Subcutaneous adipose tissue (tissue), 4 donors: ENCODE data around the gene CADPS. TPM values are rescaled to one million over a fixed set of nuclear protein-coding genes. Genes with fewer than 3 reads are reported as not detected.

ENCODE experiments used
- total RNA-seq, 4 donors: library from RNA; depleted of rRNA; stranded (reverse); fragments of >200 nt; gene quantifications; one replicate each; pipeline ENCODE4 v1.1.0, GENCODE V29; 2016
- TF ChIP-seq, protein P1 (sequence below): fragments of 450-650 bp; IDR thresholded peaks from one replicate; pipeline ENCODE4 v1.5.1; 2016; ENCODE audit warnings: low read depth, mild to moderate bottlenecking, control low read depth, antibody characterized with exemption, moderate library complexity

Gene CADPS
- total RNA-seq, 4 donors from 2014 or later = 1.9 to 25.1 TPM; not detected in 2

DNA sequence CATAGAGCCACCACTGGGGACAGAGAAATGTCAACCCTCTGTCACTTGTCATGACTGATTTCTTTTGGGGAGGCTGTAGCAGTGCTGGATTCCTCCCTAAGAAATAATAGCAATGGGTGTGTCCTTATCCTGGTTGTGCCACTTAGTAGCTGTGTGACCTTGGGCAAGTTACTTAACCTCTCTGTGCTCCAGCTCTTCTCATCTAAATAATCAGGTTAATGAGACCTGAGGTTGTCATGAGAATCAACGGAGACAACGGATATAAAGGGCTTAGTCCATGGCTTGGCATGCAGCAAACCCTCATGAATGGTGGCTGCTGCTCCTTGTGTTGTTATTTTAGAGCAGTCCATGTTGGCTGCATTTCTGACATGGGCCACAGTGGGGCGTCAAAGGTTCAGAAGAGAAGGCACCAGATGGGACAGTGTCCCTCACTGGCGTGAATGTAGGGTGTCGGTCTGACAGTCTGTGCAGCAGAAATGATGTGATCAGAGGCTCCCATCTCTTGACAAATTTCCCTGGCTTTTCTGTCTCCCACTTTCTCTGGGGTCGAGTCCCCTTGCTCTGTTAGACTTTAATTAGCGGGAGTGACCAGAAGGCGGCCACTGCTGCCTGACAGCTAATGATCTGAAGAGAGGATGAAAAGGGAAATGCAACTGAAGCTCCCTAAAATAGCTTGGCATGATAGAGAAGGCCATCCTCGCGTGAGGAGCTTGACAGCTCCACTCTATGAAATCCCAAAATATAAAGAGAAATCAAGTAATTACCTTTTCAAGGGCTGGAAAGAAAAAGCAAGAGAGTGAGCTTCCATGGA is 209.4 kb downstream of the CADPS start:
- TF ChIP-seq, protein P1, sequence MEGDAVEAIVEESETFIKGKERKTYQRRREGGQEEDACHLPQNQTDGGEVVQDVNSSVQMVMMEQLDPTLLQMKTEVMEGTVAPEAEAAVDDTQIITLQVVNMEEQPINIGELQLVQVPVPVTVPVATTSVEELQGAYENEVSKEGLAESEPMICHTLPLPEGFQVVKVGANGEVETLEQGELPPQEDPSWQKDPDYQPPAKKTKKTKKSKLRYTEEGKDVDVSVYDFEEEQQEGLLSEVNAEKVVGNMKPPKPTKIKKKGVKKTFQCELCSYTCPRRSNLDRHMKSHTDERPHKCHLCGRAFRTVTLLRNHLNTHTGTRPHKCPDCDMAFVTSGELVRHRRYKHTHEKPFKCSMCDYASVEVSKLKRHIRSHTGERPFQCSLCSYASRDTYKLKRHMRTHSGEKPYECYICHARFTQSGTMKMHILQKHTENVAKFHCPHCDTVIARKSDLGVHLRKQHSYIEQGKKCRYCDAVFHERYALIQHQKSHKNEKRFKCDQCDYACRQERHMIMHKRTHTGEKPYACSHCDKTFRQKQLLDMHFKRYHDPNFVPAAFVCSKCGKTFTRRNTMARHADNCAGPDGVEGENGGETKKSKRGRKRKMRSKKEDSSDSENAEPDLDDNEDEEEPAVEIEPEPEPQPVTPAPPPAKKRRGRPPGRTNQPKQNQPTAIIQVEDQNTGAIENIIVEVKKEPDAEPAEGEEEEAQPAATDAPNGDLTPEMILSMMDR = no peak

DNA sequence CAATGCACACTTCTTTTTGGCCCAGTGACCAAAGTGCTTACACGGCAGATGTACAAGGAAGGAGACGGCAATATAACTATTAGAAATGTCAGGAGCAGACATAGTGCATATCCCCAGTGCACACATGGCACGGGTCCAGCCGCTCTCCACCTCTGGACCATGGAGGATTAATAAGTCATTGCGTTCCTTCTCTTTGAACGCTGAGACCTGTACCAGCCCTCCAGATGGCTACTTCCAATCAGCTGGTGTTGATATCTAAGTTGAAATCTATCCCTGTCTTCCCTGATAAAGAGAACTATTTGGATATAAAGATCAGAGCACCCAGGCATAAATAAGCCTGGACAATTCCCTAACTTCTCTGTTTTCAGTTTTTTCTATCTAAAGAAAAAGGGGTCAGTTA is 212.5 kb downstream of the CADPS start:
- TF ChIP-seq, protein P1 = no peak

GRCh38 chr3:62659660-62660059 is 215.6 kb downstream of the CADPS start:
- TF ChIP-seq, protein P1 = no peak

GRCh38 chr3:62655691-62656063 is 219.5 kb downstream of the CADPS start:
- TF ChIP-seq, protein P1 = no peak

GRCh38 chr3:62655056-62655690 is 220.0 kb downstream of the CADPS start:
- TF ChIP-seq, protein P1 = no peak

- TF ChIP-seq, protein P1 = no peak
These were observed 221.4 kb downstream of the CADPS start for GRCh38 chr3:62653796-62654195.

GRCh38 chr3:62647711-62648110 is 227.5 kb downstream of the CADPS start:
- TF ChIP-seq, protein P1 = no peak
